GM18870 (cell line): ENCODE results near the gene TYMS.

Experiments
- ATAC-seq: cut with Tn5 transposase; IDR thresholded peaks from one replicate; pipeline ENCODE4 v1.9.1; 2021; ENCODE audit warnings: moderate library complexity; ENCODE audit not compliant: unreplicated experiment

Gene TYMS

DNA sequence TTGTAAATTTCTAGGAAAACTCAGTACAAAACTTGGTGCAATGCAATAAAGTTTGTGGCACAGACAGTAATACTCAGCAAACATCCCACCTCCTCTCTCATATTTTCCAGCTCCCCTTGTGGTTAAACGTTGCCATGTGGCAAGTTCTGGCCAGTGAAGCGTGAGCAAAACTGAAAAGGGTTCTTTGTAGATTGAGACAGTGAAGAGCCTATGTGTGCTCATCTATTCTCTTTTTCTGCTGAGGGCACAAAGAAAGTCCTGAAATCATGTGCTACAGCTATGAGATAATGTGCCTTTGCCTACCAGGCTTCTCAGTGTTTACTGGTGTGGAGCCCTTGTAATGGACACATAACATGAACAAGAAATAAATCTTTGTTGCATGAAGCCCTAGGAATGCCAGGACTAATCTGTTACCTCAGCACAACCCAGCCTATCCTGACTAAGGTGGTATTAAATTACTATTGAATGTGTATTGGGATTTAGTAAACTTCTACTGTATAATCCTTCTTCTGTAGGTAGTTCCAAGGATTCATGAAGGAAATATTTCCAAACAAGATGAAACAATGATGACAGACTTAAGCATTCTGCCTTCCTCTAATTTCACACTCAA lies 13.0 kb upstream of the TYMS start:
- ATAC-seq: no peak

GRCh38 chr18:647304-647703 lies 10.1 kb upstream of the TYMS start:
- ATAC-seq: no peak

- ATAC-seq: no peak
Measured at GRCh38 chr18:649341-649740, 8.1 kb upstream of the TYMS start.

- peak; percentile 95 for ATAC-seq
Measured at GRCh38 chr18:650428-650858, 7.0 kb upstream of the TYMS start.

DNA sequence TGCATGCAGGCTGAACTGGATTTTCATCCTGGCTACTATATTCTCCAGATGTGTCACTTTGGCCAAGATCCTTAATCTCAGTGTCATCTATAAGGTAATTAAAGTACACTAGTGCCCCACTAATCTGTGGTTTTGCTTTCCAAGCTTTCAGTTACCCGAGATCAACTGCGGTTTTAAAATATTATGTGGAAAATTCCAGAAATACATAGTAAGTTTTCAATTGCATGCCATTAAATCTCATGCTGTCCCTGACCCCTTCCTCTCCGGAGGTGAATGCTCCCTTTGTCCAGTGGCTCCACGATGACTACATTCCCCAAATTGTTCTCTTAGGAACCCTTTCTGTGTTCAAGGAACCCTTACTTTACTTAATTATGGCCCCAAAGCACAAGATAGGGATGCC lies 5.3 kb upstream of the TYMS start:
- ATAC-seq: no peak

DNA sequence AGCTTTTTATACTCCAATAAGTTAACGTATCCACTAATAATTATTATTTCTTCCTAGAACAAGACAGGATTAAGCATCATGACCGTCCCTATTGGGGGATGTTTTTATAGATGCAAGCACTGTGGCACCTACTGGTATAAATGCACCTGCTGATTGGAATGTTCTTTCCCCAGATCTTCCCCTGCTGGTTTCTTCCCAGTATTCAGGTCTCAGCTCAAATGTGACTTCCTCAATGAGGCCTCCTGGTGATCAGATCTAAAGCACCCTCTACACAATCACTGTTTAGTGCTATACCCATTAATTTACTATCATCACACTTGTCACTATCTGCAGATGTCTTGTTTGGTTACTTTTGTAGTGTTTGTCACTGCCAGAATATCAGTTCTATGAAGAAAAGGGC lies 3.9 kb upstream of the TYMS start:
- no peak for ATAC-seq

DNA sequence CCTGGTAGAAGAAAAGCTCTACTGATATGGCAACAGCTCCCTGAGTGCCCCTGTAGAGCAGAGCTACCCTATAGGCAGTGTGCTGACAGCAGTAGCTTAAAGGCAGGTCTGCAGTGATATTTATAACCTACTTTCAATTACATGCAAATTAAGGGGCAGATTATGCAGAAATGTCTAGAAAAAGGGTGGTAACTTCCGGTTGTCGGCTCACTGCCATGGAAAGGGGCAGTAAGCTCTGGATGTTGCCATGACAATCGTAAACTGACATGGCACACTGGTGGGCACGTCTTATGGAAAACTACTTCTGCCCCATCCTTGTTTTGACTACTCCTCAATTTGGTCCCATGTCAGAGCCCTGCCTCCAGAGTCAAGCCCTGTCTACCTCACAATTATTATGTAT lies 2.9 kb upstream of the TYMS start:
- ATAC-seq: no peak

DNA sequence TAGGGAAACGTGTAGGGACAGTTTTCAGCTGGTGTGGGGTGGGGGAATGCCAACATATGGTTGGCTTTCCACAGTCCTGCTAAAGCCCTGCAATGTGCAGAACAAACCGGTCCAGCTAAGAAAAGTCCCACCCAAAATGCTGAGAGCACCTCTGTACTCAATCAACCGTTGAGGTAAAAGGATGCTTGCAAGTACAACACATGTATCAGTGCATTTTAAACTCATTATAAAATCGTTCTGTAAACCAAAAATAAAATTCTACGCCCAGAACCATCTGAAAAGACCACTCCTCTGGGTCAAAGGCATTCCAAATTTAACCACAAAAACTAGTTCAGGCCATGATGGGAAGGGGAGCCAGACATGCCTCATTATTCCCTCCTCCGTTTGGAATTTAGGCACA lies 2.0 kb upstream of the TYMS start:
- ATAC-seq: no peak

- peak; percentile 65 for ATAC-seq
Measured at GRCh38 chr18:658001-658946, 821 bp downstream of the TYMS start.

GRCh38 chr18:658947-659533 lies 1.6 kb downstream of the TYMS start:
- no peak for ATAC-seq

GRCh38 chr18:659597-659996 lies 2.1 kb downstream of the TYMS start:
- ATAC-seq: no peak

- no peak for ATAC-seq
Measured at GRCh38 chr18:662197-662596, 4.7 kb downstream of the TYMS start.

GRCh38 chr18:666177-666576 lies 8.7 kb downstream of the TYMS start:
- no peak for ATAC-seq

DNA sequence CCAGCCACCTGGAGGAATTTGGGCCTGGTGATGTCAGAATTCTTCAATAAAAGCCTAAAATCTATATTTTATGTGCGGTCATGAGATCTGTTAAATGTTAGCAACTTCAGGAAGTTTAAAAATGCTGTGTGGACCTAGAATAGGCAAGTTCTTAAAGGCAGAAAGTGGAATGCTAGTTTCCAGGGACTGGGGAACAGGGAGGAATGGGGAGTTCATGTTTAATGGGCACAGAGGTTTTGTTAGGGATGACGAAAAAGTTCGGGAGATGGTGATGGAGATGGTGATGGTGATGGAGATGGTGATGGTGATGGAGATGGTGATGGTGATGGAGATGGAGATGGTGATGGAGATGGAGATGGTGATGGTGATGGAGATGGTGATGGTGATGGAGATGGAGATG lies 9.2 kb downstream of the TYMS start:
- no peak for ATAC-seq

GRCh38 chr18:668260-668659 lies 10.8 kb downstream of the TYMS start:
- ATAC-seq: no peak

DNA sequence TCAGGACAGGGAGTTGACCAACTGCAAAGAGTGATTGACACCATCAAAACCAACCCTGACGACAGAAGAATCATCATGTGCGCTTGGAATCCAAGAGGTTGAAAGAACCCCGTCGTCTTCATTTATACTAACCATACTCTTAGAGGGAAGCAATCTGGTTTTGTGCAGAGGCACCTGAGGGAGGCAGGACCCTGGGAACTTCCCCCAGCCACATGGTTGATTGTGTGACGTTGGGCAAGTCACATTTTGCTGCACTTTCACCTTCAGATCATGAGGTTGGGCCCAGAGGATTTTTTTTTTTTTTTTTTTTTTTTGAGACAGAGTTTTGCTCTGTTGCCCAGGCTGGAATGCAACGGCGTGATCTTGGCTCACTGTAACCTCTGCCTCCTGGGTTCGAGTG lies 11.6 kb downstream of the TYMS start:
- no peak for ATAC-seq

DNA sequence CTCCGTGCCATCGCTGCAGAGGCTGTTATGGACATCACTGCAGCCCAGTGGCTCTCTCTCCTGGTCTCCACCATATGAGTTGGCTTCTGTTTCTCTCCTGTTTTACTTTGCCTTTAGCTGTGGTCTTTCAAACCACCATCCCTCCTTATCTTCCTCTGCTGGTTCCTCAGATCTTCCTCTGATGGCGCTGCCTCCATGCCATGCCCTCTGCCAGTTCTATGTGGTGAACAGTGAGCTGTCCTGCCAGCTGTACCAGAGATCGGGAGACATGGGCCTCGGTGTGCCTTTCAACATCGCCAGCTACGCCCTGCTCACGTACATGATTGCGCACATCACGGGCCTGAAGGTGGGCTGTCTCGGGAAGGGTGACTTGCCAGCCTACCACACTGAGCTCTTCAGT lies 13.1 kb downstream of the TYMS start:
- ATAC-seq: no peak

DNA sequence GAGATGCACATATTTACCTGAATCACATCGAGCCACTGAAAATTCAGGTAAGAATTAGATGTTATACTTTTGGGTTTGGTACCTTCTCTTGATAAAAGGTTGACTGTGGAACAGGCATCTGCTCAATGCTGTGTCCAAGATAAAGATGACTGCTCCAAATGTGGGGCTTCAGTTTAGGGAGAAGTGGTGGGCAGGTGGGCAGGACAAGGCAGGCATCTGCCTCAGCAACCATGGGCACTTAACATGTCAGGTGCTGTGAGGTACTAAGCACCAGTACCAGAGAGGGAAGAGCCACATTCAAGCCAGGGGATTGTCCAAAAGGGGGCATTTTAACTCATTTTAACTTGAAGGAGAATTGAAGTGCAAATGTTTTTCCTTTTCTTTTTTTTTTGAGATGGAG lies 14.0 kb downstream of the TYMS start:
- ATAC-seq: no peak

GRCh38 chr18:673317-673716 lies 15.9 kb downstream of the TYMS start:
- no peak for ATAC-seq

DNA sequence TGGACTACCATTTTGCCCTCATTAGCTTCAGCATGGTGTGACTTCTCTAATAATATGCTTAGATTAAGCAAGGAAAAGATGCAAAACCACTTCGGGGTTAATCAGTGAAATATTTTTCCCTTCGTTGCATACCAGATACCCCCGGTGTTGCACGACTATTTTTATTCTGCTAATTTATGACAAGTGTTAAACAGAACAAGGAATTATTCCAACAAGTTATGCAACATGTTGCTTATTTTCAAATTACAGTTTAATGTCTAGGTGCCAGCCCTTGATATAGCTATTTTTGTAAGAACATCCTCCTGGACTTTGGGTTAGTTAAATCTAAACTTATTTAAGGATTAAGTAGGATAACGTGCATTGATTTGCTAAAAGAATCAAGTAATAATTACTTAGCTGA lies 16.3 kb downstream of the TYMS start:
- no peak for ATAC-seq

- ATAC-seq: no peak
Measured at GRCh38 chr18:675307-675706, 17.9 kb downstream of the TYMS start.

GRCh38 chr18:676069-676468 lies 18.6 kb downstream of the TYMS start:
- no peak for ATAC-seq
